A673 (cell line): ENCODE measurements around the gene PECR.
A peak's percentile ranks its signal among the peaks of the same experiment; 100 is the strongest.

Experiments used
- EZH2 ChIP-seq: fragments of 200-600 bp; sonication (generic); IDR thresholded peaks from 2 replicates; pipeline ENCODE4 v1.6.1; 2017; ENCODE audit warnings: borderline replicate concordance, low read depth, mild to moderate bottlenecking, mixed read lengths, antibody characterized with exemption, low read length; ENCODE audit not compliant: poor library complexity, severe bottlenecking
- TF ChIP-seq, protein P1 (sequence below): fragments of 300-800, 200-600 bp; sonication (generic); conservative IDR thresholded peaks from 2 replicates; pipeline ENCODE4 v1.5.1; 2017; ENCODE audit warnings: low read depth, mild to moderate bottlenecking, antibody characterized with exemption, low read length, moderate library complexity, mixed read lengths

DNA sequence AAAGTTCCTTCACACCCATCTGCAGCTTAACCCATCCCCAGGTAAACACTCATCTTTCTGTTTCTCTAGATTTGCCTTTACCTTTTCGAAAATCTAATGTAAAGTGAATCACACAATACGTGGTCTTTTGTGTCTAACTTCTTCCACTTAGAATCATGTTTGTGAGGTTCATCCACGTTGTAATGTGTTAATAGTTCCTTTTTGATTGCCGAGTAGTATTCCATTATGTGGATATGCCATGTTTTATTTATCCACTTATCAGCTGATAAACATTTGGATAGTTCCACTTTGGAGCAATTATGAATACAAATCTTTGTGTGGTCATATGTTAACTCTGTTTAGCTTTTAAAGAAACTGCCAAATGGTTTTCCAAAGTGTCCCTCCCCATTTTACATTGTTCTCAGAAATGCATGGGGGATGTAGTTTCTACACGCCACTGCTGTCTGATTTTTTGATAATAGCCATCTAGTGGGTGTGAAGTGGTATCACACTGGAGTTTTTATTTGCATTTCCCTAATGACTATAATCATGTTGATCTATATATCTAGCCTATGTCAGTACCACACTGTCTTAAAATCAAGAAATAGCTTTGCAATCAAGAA is 22.3 kb downstream of the PECR start:
- TF ChIP-seq EZH2, result no peak
- TF ChIP-seq, protein P1, sequence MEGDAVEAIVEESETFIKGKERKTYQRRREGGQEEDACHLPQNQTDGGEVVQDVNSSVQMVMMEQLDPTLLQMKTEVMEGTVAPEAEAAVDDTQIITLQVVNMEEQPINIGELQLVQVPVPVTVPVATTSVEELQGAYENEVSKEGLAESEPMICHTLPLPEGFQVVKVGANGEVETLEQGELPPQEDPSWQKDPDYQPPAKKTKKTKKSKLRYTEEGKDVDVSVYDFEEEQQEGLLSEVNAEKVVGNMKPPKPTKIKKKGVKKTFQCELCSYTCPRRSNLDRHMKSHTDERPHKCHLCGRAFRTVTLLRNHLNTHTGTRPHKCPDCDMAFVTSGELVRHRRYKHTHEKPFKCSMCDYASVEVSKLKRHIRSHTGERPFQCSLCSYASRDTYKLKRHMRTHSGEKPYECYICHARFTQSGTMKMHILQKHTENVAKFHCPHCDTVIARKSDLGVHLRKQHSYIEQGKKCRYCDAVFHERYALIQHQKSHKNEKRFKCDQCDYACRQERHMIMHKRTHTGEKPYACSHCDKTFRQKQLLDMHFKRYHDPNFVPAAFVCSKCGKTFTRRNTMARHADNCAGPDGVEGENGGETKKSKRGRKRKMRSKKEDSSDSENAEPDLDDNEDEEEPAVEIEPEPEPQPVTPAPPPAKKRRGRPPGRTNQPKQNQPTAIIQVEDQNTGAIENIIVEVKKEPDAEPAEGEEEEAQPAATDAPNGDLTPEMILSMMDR, result peak; percentile 39; the same call in 1 of the 2 replicates
